Right lobe of liver (tissue), 6 donors: ENCODE measurements around the gene NEK8. TPM values are rescaled to one million over a fixed set of nuclear protein-coding genes. Genes with fewer than 3 reads are reported as not detected.

ENCODE experiments used
- ATAC-seq, 4 donors: fragments of 200-7000 bp; cut with Tn5 transposase; one replicate each; pipeline ENCODE4 v1.9.1; 2020; ENCODE audit warnings: mild to moderate bottlenecking in 4 of 4, moderate library complexity in 4 of 4
- DNase-seq, 3 donors: peaks; one replicate each; pipeline ENCODE4 v3.0.0-alpha.2; 2020
- H3K27ac ChIP-seq, 3 donors: fragments of 200-600 bp; one replicate each; pipeline ENCODE4 v1.8.0; 2022
- H3K27me3 ChIP-seq, 2 donors: fragments of 200-600 bp; one replicate each; pipeline ENCODE4 v1.8.0; 2022
- H3K36me3 ChIP-seq, 4 donors: fragments of 200-600 bp; sonication (generic) in 1 of 4; one replicate each; pipeline versions ENCODE4 v1.5.1 to v1.8.0; 2017 to 2022; ENCODE audit warnings: control low read depth in 1 of 4
- H3K4me1 ChIP-seq, 4 donors: fragments of 200-600 bp; sonication (generic) in 1 of 4; one replicate each; pipeline versions ENCODE4 v1.5.1 to v1.8.0; 2017 to 2022; ENCODE audit warnings: control low read depth in 1 of 4
- H3K4me3 ChIP-seq, 3 donors: fragments of 200-600 bp; one replicate each; pipeline ENCODE4 v1.8.0; 2022
- H3K9me3 ChIP-seq, 4 donors: fragments of 200-600 bp; sonication (generic) in 1 of 4; one replicate each; pipeline versions ENCODE4 v1.5.1 to v1.8.0; 2017 to 2022; ENCODE audit warnings: control low read depth in 1 of 4
- POLR2A ChIP-seq: fragments of 450-650 bp; IDR thresholded peaks from one replicate; pipeline ENCODE4 v1.6.1; 2017; ENCODE audit warnings: antibody characterized with exemption, mild to moderate bottlenecking
- WGBS: methylation state at CpG from one replicate; pipeline ENCODE4 v1.1.6; 2018; ENCODE audit warnings: low coverage, low lambda C conversion rate; ENCODE audit not compliant: insufficient coverage; ENCODE audit errors: missing lambda C conversion rate; 5-methylcytosine and 5-hydroxymethylcytosine counted together
- intact Hi-C, 2 donors: fragments of 100-400 bp; cut with DNase I; formaldehyde crosslinking; loops; one replicate each; pipeline versions ENCODE4 v1.11.2 to v1.14.1; 2022
- total RNA-seq, 6 experiments: library from RNA; depleted of rRNA in 2 of 6; stranded (reverse); fragments of >200 nt in 2 of 6; fragmentation: NEBNext Ultra II Directional in 3 of 6; extraction: Animal tissue kit (Norgen Biotek cat#: 25700) in 3 of 6; gene quantifications; one replicate each; pipeline versions ENCODE4 v1.1.0 to v1.2.4, GENCODE V29; 2016 to 2023
- TF ChIP-seq, protein P1 (sequence below), 4 donors: fragments of 200-600 bp in 3 of 4; fragments of 450-650 bp in 1 of 4; IDR thresholded peaks; one replicate each; pipeline versions ENCODE4 v1.5.1 to v1.8.0; 2016 to 2022; ENCODE audit warnings: antibody characterized with exemption in 4 of 4, mild to moderate bottlenecking in 2 of 4
- donor health status: DM: no; HTN: yes; CAD: no.
- donor health status: DM: no; HTN: no; CAD: no.
- donor health status: DM: no; HTN: no; CAD: no.
- donor health status: DM: no; HTN: yes; CAD: no.
- donor health status: DM: no; HTN: yes; CAD: no.

NEK8 gene
- total RNA-seq, 6 experiments from 2014 or later = 1.6 to 5.4 (median 3.2) TPM

DNA sequence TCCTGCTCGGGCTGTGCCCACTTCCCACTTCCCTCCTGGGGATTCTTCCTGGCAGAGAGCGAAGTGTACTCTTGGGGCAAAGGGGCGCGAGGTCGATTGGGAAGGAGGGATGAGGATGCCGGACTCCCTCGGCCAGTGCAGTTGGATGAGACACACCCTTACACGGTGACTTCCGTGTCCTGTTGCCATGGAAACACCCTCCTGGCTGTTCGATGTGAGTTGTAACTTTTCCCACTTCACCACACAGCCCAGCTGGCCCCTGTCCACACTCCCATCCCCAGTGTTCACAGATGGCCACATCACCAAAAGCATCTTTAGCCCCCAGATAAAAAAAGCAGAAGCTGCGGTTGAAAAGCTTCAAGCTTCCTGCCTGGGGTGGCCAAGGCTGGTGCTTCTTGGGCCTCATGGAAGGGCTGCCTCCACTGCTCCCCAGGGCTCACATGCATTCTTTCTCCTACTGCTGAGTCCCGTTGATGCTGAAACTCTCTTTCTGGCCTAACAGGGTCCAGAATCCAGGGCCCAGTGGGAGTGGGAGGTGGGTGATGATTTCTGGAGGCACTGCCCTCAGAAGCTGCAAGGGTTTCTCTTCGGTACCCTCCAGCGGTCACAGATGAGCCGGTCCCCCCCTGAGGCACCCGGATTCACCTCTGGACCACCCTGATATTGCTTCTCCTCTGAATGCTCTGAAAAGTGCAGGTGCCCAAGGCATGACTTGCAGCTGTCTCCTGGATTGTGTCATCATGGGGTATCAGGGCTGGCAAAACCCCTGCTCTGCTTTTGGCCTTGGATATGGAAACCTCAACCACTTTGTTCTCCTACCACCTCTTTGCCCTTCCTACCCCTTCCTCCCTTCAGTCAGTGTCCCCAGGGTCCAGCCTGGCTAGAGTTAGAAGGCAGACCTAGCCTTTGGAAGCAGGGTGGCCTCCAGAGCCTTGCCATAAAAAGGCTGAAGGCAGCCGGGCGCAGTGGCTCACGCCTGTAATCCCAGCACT lies 13.1 kb downstream of the NEK8 start:
- Histone ChIP-seq H3K4me1 (peaks cover 0 to 25% (median 8%) of the 10 kb centered on the region in 4 donors), H3K4me3 (no peak overlapping the region), H3K9me3 (no peaks in the 10 kb centered on the region), H3K27ac (no peak overlapping the region), H3K36me3 (no peaks in the 10 kb centered on the region), H3K27me3 (no peaks in the 10 kb centered on the region)
- ATAC-seq (no peak), DNase-seq (peak in 1 of 3 donors; percentile 39)
- WGBS = 89% methylated on average over 9 of the region's 19 CpGs
- intact Hi-C loops = no loop called here
- TF ChIP-seq, protein P1, sequence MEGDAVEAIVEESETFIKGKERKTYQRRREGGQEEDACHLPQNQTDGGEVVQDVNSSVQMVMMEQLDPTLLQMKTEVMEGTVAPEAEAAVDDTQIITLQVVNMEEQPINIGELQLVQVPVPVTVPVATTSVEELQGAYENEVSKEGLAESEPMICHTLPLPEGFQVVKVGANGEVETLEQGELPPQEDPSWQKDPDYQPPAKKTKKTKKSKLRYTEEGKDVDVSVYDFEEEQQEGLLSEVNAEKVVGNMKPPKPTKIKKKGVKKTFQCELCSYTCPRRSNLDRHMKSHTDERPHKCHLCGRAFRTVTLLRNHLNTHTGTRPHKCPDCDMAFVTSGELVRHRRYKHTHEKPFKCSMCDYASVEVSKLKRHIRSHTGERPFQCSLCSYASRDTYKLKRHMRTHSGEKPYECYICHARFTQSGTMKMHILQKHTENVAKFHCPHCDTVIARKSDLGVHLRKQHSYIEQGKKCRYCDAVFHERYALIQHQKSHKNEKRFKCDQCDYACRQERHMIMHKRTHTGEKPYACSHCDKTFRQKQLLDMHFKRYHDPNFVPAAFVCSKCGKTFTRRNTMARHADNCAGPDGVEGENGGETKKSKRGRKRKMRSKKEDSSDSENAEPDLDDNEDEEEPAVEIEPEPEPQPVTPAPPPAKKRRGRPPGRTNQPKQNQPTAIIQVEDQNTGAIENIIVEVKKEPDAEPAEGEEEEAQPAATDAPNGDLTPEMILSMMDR (IDR thresholded peaks at IDR 0.05) = no peak
- TF ChIP-seq POLR2A = no peak

DNA sequence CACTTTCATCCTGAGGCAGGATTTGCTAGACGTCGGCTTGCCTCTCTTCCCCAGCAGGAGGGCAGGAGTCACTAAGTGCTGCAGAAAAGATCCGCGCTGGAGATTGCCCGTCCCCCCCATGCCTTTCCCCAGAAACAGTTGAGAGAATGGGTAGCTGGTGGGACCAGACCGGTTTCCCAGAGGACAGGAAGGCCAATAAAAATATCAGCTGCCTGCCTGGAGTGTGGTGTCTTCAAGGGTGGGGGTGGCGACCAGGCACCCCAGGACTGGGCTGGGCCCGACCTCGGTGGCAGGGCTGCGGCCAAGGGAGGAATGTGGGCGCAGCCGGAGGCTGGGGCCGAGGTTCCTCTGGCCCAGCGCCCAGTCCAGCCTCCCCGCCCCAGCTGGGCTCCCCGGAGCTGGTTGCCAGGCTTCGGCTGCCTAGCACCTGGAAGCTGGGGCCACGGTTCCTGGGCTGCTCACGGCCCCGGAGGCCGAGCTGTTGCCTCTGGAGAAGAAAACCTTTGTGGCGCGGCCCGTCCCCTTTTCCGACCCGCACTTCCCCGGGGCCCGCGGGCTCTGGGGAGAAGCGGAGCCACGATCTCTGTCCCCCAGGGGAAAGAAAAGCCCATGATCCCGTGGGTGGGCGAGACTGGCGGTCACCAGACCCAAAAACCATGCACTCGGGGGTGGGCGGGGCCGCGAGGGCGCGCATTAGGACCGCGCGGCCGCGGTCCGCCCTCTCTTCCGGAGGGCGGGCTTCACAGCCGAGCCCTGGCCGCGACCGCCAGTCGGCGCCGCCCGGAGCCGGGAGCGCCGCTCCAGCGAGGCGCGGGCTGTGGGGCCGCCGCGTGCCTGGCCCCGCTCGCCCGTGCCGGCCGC lies 14.9 kb downstream of the NEK8 start, which contains the start of gene TRAF4:
TSS of gene TRAF4 (plus strand) at position 769 of the 861 bp plus-strand sequence. CDS start 102 bp downstream, outside the sequence.
- WGBS = 0% methylated on average over 8 of the region's 70 CpGs
- Histone ChIP-seq H3K27me3 (no peaks in the 10 kb centered on the region), H3K9me3 (no peaks in the 10 kb centered on the region), H3K36me3 (peaks cover 5 to 15% (median 8%) of the 10 kb centered on the region in 4 donors), H3K27ac (peak within 1 kb of the TSS; percentile 96 to 98 (median 97)), H3K4me1 (peaks cover 0 to 29% (median 13%) of the 10 kb centered on the region in 4 donors), H3K4me3 (peak within 1 kb of the TSS; percentile 87 to 91 (median 89))
- TF ChIP-seq POLR2A = peak; percentile 99
- TF ChIP-seq, protein P1 (IDR thresholded peaks at IDR 0.05) = peak in 3 of 4 donors; percentile 7 to 37 (median 27)
- ATAC-seq = peak; percentile 68 to 84 (median 78)
- DNase-seq = peak; percentile 82 to 87 (median 83)
- intact Hi-C loops = no loop called here

DNA sequence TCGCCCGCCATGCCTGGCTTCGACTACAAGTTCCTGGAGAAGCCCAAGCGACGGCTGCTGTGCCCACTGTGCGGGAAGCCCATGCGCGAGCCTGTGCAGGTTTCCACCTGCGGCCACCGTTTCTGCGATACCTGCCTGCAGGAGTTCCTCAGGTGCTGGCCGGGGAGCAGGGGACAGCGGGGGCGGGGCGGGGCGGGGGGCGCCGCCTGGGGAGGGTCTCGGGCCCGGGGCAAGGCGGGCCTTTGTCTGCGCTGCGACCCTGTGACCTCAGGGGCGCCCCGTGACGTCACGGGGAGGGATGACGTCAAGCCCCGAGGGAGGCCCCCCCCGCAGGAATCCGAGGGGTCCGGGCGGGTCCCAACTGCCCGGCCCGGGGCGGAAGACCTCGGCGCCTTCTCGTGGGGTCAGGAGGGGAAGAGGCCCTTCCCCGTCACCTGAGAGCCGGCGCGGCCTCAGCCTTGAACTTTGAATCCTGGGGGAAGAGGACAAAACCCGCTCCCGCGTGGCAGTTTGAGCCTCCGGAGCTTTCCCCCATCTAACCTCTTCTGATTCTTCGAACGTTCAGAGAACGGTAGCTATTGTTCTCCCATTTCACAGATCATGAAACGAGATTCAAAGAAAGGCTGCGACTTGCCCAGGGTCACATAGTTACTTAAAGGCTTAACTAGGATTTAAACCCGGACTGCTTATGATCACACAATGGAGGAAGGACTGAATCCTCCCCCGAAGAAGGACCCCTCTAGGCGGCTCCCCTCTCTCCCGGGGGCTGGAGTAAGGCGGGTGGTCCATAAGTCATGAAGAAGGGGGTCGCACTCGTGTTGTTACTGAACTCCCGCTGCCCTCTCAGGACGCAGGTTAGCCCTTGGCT lies 15.8 kb downstream of the NEK8 start:
- H3K36me3 ChIP-seq = peaks cover 5 to 24% (median 9%) of the 10 kb centered on the region in 4 donors
- WGBS = 0% methylated on average over 20 of the region's 61 CpGs
- DNase-seq = peak; percentile 68 to 79 (median 76)

More for the DNA sequence above, 15.8 kb downstream of the NEK8 start:
- peak; percentile 8 to 42 (median 24) for ATAC-seq
- TF ChIP-seq POLR2A = no peak
- TF ChIP-seq, protein P1 (IDR thresholded peaks at IDR 0.05) = no peak
- H3K9me3 ChIP-seq = no peaks in the 10 kb centered on the region
- H3K4me3 ChIP-seq = peak overlapping the region; percentile 87 to 91 (median 89)
- intact Hi-C loops = no loop called here
- no peaks in the 10 kb centered on the region for H3K27me3 ChIP-seq
- H3K4me1 ChIP-seq = peaks cover 0 to 29% (median 13%) of the 10 kb centered on the region in 4 donors
- peak overlapping the region; percentile 96 to 98 (median 97) for H3K27ac ChIP-seq
